GM21381 (cell line): ENCODE results near the gene TMEM236.

Experiments used
- ATAC-seq: cut with Tn5 transposase; IDR thresholded peaks from one replicate; pipeline ENCODE4 v1.9.1; 2021; ENCODE audit warnings: mild to moderate bottlenecking, moderate library complexity; ENCODE audit not compliant: unreplicated experiment

Gene TMEM236

GRCh38 chr10:17740668-17741067, 11.3 kb upstream of the TMEM236 start:
- no peak for ATAC-seq

GRCh38 chr10:17742918-17743317, 9.1 kb upstream of the TMEM236 start:
- ATAC-seq: no peak

GRCh38 chr10:17743437-17743836, 8.6 kb upstream of the TMEM236 start:
- ATAC-seq: no peak

- no peak for ATAC-seq
These were observed 7.6 kb upstream of the TMEM236 start for GRCh38 chr10:17744341-17744861.

GRCh38 chr10:17747883-17748550, 4.0 kb upstream of the TMEM236 start:
- no peak for ATAC-seq

- no peak for ATAC-seq
These were observed 2.1 kb upstream of the TMEM236 start for GRCh38 chr10:17749890-17750289.

GRCh38 chr10:17756557-17757217, 4.7 kb downstream of the TMEM236 start:
- ATAC-seq: peak; percentile 93

- no peak for ATAC-seq
These were observed 6.2 kb downstream of the TMEM236 start for GRCh38 chr10:17758200-17758599.

GRCh38 chr10:17758896-17759295, 6.9 kb downstream of the TMEM236 start:
- no peak for ATAC-seq

- no peak for ATAC-seq
These were observed 12.1 kb downstream of the TMEM236 start for GRCh38 chr10:17764142-17764541.

GRCh38 chr10:17765602-17766001, 13.6 kb downstream of the TMEM236 start:
- ATAC-seq: no peak

GRCh38 chr10:17766731-17767130, 14.7 kb downstream of the TMEM236 start:
- ATAC-seq: no peak

GRCh38 chr10:17768496-17768895, 16.5 kb downstream of the TMEM236 start:
- ATAC-seq: no peak

GRCh38 chr10:17768957-17769356, 17.0 kb downstream of the TMEM236 start:
- no peak for ATAC-seq

GRCh38 chr10:17771017-17771416, 19.0 kb downstream of the TMEM236 start:
- ATAC-seq: no peak

GRCh38 chr10:17779784-17780183, 27.8 kb downstream of the TMEM236 start:
- no peak for ATAC-seq

GRCh38 chr10:17780727-17781126, 28.7 kb downstream of the TMEM236 start:
- no peak for ATAC-seq

GRCh38 chr10:17781856-17782255, 29.9 kb downstream of the TMEM236 start:
- no peak for ATAC-seq

- no peak for ATAC-seq
These were observed 31.1 kb downstream of the TMEM236 start for GRCh38 chr10:17782921-17783665.

GRCh38 chr10:17783751-17784150, 31.8 kb downstream of the TMEM236 start:
- ATAC-seq: no peak

- no peak for ATAC-seq
These were observed 32.7 kb downstream of the TMEM236 start for GRCh38 chr10:17784688-17785087.
